Measurements from ENCODE around the gene RHOB.

RHOB gene

GRCh38 chr2:20475567-20475952 lies 28.7 kb downstream of the RHOB start:
- no peak overlapping the region for H3K4me3 ChIP-seq (ENCODE audit: low read depth, low read length)
- no peak for DNase-seq (ENCODE audit: low read depth)
- TF ChIP-seq, protein P1, sequence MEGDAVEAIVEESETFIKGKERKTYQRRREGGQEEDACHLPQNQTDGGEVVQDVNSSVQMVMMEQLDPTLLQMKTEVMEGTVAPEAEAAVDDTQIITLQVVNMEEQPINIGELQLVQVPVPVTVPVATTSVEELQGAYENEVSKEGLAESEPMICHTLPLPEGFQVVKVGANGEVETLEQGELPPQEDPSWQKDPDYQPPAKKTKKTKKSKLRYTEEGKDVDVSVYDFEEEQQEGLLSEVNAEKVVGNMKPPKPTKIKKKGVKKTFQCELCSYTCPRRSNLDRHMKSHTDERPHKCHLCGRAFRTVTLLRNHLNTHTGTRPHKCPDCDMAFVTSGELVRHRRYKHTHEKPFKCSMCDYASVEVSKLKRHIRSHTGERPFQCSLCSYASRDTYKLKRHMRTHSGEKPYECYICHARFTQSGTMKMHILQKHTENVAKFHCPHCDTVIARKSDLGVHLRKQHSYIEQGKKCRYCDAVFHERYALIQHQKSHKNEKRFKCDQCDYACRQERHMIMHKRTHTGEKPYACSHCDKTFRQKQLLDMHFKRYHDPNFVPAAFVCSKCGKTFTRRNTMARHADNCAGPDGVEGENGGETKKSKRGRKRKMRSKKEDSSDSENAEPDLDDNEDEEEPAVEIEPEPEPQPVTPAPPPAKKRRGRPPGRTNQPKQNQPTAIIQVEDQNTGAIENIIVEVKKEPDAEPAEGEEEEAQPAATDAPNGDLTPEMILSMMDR (IDR thresholded peaks at IDR 0.05; ENCODE audit: insufficient read depth, low read depth, low read length, missing control alignments), result no peak

DNA sequence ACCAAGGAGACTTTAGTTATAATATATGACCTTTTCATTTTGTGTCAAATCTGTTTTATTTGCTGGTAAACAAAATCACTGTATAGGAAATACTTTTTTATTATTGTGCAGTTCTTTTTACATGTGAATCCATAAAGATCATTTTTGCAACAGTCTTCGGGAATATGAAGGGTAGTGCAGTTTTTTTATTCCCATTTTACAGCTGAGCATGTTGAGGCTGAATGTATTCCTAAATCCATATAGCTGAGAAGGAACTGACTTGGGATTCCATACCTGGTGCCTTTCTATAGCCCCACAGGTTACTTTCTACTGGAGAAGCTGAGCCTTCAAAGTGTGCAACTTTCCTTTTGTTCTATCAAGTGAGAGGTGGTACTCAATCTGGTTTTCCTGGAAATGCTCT lies 29.6 kb downstream of the RHOB start:
- H3K4me3 ChIP-seq (ENCODE audit: low read depth, low read length), result no peak overlapping the region
- TF ChIP-seq, protein P1 (IDR thresholded peaks at IDR 0.05; ENCODE audit: insufficient read depth, low read depth, low read length, missing control alignments), result no peak
- no peak for DNase-seq (ENCODE audit: low read depth)

DNA sequence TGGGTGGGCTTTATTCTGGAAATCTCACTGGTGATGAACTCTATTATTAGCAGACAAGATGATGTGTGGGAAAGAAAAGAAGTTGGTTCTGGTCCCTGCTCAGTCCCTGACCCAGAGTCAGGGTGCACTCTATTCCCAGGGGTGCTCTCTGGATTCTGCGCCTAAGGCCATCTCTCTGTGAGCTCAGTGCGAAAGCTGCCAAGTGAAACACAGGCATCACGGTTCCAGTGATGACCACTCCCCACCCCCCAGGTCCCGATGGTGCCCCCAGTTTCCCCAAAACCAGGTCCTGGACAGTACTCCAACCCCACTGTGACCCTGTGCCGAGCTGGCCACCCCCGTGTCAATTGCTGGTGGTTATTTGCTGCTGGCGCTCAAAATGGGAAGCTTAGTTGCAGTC lies 30.1 kb downstream of the RHOB start:
- DNase-seq (ENCODE audit: low read depth), result no peak
- H3K4me3 ChIP-seq (ENCODE audit: low read depth, low read length), result no peak overlapping the region
- TF ChIP-seq, protein P1 (IDR thresholded peaks at IDR 0.05; ENCODE audit: insufficient read depth, low read depth, low read length, missing control alignments), result no peak

GRCh38 chr2:20478961-20479360 lies 32.1 kb downstream of the RHOB start:
- no peak overlapping the region for H3K4me3 ChIP-seq (ENCODE audit: low read depth, low read length)
- DNase-seq (ENCODE audit: low read depth), result no peak
- TF ChIP-seq, protein P1 (IDR thresholded peaks at IDR 0.05; ENCODE audit: insufficient read depth, low read depth, low read length, missing control alignments), result no peak

DNA sequence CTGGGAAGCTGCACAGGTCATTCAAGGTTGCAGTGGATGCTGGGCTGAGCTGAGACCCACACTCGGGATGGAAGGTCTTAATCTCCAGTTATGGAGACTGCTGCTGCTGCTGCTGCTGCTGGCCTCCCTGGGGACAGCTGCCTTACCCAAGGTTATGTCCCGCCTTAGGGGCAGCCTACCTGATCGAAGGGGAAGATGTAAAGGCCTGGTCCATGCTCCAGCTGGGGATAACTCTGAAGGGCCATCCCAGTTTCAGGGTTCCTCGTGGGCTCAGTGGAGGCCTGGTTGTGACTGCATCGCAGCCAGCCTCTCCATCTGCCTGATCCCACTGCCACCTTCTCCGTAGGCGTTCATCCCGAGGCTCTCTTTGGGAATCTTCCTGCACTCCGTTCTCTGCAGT lies 33.0 kb downstream of the RHOB start:
- DNase-seq (ENCODE audit: low read depth), result no peak
- H3K4me3 ChIP-seq (ENCODE audit: low read depth, low read length), result no peak overlapping the region

DNA sequence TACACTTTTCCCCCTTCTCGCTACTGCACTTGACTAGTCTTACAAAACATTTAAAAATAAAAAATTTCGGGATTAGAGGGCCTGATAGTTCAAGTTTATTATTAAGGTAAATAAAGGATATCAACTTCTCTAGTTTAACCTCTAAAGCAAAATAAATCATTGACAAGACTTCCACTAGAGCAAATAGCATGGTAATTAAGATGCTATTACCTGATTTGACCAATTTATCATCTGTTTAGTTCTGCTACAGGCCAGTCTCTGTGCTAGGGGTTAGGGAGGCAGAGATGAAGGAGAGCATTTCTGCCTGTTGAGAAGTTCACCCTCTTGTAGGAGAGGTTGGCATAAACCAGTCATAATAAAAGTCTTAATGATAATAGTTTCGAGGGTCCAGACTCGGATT lies 34.0 kb downstream of the RHOB start:
- H3K4me3 ChIP-seq (ENCODE audit: low read depth, low read length), result no peak overlapping the region
- TF ChIP-seq, protein P1 (IDR thresholded peaks at IDR 0.05; ENCODE audit: insufficient read depth, low read depth, low read length, missing control alignments), result no peak
- no peak for DNase-seq (ENCODE audit: low read depth)

More for the DNA sequence above, 33.0 kb downstream of the RHOB start:
- TF ChIP-seq, protein P1 (IDR thresholded peaks at IDR 0.05; ENCODE audit: insufficient read depth, low read depth, low read length, missing control alignments), result no peak

GRCh38 chr2:20481798-20482405 lies 35.0 kb downstream of the RHOB start:
- H3K4me3 ChIP-seq (ENCODE audit: low read depth, low read length), result no peak overlapping the region
- TF ChIP-seq, protein P1 (IDR thresholded peaks at IDR 0.05; ENCODE audit: insufficient read depth, low read depth, low read length, missing control alignments), result no peak
- DNase-seq (ENCODE audit: low read depth), result no peak

Measured in GM12865 (cell line).